Measurements from ENCODE around the gene SERTAD4.
"Not testable (repeated sequence)": the region's sequence is repeated elsewhere in the genome, so short reads cannot be mapped to it uniquely, and the experiment has no call there.

The SERTAD4 gene

DNA sequence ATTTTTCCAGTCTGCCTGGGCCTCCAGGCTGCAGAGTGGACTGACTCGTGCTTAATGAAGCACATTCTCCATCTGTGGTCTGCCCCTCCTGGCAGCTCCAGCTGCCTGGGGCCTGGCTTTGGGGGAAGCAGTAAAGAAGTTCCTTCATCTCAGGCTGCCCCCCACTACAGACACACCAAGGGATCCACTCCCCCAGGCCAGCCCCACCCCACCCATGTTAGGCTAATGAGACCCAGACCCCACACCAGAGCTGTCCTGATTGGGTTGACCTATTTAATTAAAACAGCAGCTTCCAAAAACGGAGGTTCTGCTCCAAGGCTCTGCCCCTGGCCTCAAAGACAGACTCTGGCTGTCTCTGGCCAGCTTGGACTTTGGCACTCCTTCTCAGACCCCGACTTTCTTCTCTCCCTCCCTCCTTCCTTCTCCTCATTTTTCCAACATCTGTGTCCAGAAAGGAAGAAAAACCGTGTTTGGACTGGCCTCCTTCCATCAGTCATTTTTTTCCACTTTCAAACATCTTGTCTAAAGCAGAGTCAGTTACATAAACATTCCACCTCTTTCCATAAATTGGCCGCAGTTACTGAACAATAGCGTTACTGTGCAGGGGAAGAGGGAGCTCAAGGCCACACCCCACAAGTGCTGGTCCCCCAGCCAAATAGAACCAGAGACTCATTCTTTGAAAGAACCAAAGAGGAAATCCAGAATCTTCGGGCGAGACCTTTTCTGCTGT lies 29.7 kb downstream of the SERTAD4 start:
- no peak for DNase-seq

DNA sequence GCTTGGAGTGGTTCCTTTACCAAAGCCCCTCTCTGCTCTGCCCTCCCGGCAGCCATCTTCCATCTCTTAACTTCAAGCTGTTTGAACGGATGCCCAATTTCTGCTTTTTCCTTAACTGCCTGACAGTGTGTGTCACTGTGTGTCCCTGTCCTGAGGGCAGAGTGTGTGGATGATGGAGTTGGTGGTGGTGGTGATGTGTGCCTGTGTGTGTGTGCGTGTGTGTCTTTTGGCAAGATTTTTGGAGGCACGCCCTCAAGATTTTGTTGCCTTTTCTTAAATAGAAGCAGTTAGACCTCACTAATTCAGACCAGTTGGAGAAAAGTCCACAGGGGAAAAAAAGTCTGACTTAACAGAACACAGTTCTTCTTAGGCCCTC lies 30.3 kb downstream of the SERTAD4 start:
- no peak for DNase-seq

DNA sequence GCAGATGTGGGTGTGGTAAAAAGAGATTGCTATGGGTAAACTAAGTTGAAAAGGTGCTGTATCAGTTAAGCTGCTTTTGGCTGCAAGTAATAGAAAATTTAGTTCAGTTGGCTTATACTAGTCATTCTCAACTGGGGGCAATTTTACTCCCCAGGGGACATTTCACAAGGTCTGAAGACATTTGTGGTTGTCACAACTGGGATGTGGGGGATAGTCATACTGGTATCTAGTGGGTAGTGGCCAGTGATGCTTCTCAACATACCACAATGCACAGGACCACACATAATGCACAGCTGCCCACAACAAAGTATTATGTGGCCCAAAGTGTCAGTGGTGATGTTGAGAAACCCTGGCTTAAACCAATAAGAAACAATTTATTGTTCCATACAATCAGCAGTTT lies 31.4 kb downstream of the SERTAD4 start:
- DNase-seq, result no peak

DNA sequence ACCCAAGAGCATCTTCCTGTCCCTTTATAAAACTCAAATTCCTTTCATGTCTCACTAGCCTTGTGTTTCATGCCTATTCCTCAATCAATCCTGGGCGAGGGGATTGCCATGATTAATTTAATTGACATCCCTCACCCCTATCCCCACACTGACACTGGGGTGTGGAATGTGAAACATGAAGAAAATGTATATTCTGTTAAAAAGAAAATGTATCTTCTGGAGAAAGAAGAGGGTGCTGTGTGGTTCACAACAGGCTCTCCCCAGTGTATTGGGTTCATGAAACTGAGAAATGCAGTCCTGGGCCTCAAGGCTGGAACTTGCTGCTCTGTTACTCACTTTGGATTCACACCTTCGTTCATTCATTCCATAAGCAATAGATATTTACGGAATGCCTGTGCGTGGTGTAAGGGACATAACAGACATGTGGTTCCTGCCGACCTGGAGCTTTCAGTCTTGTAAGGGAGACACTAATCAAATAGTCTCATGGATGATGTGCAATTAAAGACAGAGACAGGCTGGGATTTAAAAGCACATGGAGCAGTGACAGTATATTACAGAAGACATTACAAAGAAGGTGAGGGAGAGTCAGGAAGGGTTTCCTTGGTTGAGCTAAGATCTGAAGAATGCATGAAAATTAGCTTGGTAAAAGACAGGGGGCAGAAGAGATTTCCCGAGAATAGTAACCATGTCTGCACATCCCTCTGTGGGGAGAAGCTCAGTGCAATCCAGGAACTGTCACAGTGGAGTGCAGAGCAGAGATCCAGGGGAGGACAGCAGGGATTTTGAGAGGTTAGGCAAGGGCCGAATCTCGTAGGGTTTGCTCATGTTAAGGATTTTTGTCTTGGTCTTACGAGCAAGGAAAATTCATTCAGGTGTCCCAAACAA lies 32.1 kb downstream of the SERTAD4 start:
- DNase-seq, result no peak

DNA sequence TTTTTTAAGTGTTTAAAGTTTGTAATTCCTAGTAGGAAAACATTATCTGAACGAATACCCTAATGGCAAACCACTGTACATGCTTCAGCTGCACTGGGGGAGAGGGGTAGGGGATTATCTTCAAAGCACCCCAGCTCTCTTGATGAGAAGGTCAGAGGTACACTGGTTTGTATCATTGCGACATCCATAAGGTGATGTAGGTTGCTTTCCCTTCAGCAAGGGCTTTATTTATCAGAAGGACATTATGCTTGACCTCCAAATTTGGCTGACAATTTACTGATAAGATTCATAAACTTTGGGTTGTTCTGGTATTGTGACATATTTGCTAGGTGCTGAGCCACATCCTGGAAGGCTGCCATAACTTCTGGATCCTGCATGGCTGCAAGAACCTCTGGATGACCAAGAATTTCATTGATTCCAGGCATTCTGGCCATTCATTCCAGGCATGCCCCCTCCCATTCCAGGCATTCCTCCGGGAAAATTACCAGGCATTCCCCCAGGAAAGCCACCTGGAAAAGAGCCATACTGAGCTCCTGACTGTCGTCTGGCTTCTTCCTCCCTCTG lies 32.9 kb downstream of the SERTAD4 start:
- not testable (repeated sequence) for DNase-seq

DNA sequence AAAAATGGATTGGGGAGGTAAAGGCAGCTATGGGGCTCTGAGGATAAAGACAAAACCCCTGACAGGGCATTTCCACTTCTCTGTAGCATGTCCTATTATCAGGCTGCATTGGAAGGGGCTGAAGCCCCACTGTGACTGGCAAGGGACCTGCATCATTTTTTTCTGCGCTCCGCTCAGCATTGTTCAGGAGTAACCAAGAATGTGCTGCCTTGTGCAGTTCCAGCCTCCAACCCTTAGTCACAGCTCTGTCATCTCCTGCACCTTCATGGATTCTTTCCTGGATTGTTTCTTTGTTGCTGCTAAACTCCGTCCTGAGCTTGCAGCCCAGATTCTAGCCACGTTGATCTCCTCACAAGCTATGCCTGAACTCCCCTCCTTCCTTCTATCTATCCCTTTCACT lies 37.4 kb downstream of the SERTAD4 start:
- no peak for DNase-seq

DNA sequence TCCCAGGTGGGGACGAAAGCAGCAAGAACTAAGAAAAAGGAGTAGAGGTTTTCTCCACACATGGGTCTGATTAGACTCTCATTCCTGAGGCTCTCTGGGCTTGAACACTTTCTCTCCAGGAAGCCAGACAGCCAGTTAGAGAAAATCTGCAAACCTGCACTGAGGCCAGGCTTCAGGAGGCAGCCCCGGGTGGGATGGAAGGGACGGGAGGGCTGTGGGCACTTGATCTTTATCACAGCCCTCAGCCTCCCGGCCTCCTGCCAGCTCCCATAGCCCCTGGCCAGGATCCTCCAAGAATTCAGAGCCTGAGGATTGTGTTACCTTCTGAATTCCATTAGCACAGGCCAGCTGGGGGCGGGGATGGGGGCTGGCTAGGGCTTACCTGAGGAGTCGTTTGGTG lies 40.1 kb downstream of the SERTAD4 start:
- DNase-seq, result no peak

DNA sequence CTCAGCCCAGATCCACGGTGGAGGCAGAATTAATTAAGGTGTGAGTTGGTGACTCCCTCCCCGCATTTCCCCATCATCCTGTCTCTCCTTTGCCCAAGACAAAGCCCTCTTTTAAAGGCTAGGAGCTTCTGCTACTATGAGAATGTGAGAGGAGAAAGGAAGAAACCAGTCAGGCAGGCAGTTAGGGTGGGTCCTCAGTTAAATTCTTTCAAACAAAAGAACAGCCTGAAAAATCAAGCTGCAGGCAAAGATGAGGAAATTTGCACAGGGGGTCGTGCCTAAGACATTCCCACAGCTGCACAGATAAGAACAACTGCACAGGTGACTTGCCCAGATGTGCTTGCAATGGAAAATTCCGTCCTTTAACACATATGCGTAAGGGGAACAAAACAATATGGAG lies 47.6 kb downstream of the SERTAD4 start:
- no peak for DNase-seq

DNA sequence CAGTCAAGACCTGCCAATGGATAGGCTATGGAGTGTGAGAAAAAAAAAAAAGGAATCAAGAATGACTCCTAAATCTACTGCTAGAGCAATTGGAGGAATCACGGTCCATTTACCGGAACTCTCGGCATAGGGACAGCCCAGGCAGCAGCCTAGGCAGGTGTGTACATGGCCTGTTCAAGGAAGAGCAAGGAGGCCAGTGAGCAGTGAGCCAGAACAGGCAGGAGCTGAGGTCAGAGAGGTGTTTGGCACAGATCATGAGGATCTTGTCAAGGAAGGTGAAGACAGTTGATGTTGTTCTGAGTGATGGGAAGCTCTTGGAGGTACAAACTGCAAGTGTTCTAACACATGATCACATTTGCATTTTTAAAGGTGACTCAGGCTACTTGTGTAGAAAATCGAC lies 55.5 kb downstream of the SERTAD4 start:
- no peak for DNase-seq

DNA sequence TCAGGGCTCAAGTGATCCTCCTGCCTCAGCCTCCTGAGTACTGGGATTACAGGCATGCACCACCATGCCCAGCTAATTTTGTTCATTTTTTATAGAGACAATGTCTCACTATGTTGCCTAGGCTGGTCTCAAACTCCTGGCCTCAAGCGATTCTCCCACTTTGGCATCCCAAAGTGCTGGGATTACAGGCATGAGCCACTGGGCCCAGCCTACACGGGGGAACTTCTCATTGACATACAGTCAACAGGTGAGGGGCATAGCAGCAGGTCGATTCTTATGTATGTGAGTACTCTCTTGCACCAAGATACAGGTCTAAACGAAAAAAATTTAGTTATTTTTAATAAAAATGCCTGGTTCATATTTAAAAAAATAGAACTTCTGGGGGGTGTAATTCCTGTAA lies 56.7 kb downstream of the SERTAD4 start:
- DNase-seq, result no peak

DNA sequence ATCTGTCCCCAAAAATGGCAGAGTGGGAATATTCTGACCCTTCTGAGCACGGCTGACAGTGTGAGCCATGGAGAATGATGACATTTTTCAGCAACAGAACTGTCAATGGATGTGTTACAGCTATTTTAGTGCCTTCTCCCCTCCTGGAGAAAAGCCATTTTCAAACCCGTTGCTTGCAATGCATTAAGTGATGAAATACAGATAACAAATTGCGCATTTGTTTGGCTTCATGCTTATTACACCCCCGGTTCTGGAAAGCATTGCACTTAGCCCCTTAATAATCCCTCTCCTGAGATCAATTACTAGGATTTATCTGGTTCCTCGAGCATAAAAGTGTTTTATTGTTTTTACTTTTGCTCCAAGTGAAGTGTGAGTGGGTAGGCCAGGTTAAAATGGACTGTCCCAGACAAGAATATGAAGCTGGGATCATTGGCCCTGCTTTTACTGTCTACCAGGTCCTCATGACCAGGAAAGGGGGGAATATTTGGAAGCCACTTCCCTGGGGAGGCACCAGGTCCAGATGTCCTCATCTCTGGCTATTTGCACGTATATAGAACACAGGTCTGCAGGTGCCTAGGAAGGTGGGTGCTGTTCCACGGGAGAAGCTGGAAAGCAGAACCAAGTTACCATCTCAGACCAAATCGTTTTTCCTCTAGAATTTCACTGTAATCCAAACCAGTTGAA lies 58.6 kb downstream of the SERTAD4 start:
- no peak for DNase-seq

DNA sequence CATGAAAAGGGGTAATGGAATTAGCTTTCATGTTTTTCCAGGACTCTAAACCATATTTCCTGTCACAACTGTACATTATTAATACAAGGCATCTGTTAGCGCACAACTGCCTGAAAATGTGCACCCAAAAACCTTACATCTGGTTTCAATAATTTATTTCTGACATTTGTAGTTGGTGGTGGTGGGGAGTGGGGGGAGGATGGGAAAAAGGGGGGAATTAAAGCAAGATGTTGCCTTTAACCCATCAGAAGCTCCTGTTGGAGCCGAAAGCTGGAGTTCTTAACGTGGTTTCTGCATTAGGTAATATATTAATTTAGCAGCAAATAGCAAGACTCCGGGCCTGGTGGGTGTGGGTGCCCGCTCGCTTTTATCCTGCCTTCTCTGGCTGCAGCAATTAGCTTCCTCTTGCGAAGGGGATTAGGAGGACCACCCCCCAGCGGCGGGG lies 59.2 kb downstream of the SERTAD4 start:
- DNase-seq, result no peak

DNA sequence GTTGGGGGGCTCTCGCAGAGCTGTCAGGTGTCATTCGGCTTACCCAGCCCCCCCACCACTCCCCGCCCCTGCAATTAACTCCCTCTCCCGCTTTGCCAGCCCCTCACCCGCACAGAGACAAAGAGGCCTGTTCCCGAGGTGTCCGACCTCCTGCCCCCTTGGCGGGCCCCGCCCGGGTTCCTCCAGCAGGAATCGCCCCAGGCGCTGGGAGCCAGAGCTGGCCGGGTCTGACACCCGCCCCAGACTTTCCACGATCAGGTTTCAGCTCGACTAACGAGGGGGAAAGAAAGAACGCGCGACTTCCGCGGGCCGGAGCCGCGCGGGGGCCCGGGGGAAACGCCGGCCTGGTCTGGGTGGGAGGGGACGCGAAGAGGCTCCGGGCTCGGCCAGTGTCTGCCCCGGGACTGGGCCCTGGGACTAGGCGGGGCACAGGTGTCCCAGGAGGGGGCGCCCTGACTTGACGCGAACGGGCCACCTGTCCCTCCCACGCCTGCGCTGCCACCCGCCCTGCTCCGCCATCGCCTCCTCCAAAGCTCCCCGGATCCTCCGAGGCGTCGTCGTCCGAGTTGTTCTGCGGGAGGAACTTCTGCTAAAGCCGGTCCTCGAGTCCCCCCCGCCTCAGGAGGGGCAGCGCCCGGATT lies 59.8 kb downstream of the SERTAD4 start:
- peak; percentile 46 to 57 for DNase-seq

DNA sequence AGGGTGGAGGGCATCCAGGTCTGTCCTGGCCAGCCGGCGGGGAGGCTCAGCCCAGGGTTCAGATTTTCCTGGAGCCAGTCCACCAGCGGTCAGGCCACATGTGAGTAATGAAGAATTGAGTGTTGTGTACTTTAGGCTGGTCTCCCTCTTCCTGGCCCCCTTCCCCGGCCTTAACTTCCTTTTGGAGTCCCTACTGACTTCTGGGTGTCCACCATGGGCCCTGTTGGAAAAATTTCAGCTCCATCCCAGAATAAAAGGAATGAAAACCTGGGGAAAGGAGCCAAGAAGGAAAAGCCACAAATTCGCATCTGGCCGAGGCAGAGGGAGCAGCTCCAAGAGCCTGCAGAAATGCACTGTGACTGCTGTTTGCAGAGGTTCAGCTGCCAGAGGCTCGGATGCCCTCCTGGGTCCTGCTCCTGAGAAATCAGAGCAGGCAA lies 60.6 kb downstream of the SERTAD4 start:
- DNase-seq, result no peak

DNA sequence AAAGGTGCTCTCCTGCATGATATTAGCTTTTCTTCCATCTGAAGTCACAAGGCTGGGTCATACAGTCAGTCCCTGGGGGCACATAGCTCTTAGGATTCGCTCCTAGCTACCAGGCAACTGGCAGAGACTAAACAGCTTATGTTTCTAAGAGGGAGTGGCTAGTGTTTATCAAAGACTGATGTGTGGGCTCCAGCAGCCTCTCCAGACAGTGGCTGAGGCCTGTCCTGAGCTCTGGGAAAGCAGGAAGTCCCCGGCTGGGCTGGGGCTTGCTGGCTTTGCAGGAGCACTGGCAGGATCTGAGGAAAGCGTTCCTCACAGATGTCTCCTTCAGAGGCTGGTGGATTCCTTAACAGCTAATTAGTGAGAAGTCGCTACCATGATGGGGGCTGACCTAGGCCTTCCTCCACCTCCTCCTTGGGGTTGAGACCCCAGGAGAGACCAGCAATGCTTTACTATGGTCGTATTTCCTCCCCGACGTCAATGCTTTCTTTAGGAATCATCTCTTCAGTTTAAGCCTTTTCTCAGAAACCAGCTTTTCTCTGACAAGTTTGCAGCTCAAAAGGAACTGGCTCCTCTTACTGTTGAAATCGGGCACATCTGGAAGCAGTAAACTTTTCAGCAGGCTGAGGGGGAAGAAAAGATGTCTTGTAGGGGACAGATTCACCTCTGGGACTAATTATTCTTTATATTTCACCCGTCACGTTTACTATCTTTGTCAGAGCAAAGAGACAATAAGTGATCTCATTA lies 62.6 kb downstream of the SERTAD4 start:
- no peak for DNase-seq

All from activated CD4-positive, alpha-beta T cell treated with anti-CD3 and anti-CD28 coated beads, Interleukin-2, amount 50 U/mL, for 48 hours (primary cell).